ENCODE data around the gene KANK2. TPM values are rescaled to one million over a fixed set of nuclear protein-coding genes. Genes with fewer than 3 reads are reported as not detected.

Gene KANK2
- total RNA-seq, 2 donors from 2014 or later, result 3.9 to 5.2 TPM

DNA sequence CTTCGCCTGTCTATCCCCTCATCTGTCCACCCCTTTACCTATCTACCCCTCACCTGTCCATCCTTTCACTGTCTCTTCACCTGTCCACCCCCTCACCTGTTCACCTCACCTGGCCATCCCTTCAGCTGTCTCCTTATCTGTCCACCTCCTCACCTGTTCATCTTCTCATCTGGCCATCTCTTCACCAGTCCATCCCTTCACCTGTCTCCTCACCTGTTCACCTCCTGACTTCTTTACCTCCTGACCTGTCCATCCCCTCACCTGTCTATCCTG, 13.2 kb upstream of the KANK2 start:
- Mint-ChIP-seq H3K4me3 (peak overlapping the region; percentile 61), H3K27me3 (peaks cover 0 to 5% of the 10 kb centered on the region in 2 donors), H3K27ac (peak overlapping the region; percentile 71 to 72), H3K4me1 (ENCODE audit: low read depth in 2 of 2) (peaks cover 12 to 14% of the 10 kb centered on the region in 2 donors), H3K36me3 (no peaks in the 10 kb centered on the region), H3K9me3 (peaks cover 6% of the 10 kb centered on the region)
- ATAC-seq (no peak), DNase-seq (ENCODE audit: low spot score) (no peak)

DNA sequence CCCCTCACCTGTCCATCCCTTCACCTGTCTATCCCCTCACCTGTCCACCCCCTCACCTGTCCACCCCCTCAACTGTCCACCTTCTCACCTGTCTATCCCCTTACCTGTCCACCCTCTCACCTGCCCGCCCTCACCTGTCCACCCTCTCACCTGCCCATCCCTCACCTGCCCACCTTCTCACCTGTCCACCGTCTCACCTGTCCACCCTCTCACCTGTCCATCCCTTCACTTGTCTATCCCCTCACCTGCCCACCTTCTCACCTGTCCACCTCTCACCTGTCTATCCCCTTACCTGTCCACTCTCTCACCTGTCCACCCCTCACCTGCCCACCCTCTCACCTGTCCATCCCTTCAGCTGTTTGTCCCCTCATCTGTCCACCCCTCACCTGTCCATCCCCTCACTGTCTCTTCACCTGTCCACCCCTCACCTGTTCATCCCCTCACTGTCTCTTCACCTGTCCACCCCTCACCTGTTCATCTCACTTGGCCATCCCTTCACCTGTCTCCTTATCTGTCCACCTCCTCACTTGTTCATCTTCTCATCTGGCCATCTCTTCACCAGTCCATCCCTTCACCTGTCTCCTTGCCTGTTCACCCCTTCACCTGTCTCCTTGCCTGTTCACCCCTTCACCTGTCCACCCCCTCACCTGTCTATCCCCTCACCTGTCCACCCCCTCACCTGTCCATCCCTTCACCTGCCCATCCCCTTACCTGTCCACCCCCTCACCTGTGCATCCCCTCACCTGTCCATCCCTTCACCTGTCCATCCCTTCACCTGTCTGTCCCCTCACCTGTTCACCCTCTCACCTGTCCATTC, 12.7 kb upstream of the KANK2 start:
- Mint-ChIP-seq H3K27me3 (peaks cover 0 to 5% of the 10 kb centered on the region in 2 donors), H3K27ac (peak overlapping the region; percentile 71 to 72), H3K36me3 (no peaks in the 10 kb centered on the region), H3K9me3 (peaks cover 6% of the 10 kb centered on the region), H3K4me3 (peak overlapping the region; percentile 61), H3K4me1 (ENCODE audit: low read depth in 2 of 2) (peaks cover 12 to 14% of the 10 kb centered on the region in 2 donors)
- ATAC-seq, result no peak
- DNase-seq (ENCODE audit: low spot score), result no peak

DNA sequence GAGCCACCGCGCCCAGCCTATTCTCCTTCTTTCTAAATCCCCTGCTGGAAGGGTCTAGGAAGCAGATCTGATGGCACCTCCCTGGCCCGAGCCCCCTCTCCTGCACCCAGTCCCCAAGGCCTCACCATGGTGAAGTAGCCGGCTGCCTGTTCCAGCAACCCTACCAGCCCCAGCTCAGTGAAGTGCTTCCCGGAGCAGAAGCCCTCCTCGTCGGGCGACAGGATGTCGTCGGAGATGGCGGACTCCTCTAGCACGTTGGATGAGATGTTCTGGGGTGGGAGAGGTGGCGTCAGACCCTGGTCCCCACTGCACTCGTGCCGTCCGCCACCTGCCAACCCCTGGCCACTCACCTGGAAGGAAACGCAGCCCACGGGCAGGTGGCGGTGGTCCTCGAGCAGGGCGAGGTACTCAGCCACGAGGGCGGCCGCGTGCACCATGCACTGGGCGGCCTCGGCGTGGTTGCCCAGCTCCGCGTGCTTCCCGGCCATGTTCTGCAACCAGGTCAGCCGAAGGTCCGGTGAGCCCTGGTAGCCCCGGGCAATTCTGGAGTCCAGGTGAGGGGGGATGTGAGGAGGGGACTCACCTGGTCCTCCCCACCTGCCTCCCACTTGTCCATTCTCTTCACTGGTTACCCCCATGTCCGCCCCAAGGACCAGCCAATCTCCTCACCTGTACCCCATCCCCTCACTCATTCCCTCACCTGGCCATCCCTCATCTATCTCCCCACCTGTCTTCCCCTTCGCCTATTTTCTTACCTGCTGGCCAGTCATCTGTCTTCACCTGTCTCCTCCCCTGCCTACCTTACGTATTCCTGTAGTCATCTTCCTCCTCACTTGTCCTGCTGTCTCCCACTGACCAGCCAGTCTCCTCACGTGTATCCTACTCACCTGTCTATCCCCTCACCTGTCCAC, 11.5 kb upstream of the KANK2 start:
- Mint-ChIP-seq H3K9me3 (peaks cover 6% of the 10 kb centered on the region), H3K27ac (peak overlapping the region in 1 of 2 donors; percentile 71), H3K4me3 (no peak overlapping the region), H3K4me1 (ENCODE audit: low read depth in 2 of 2) (peaks cover 12 to 17% of the 10 kb centered on the region in 2 donors), H3K36me3 (no peaks in the 10 kb centered on the region), H3K27me3 (peaks cover 0 to 7% of the 10 kb centered on the region in 2 donors)
- no peak for DNase-seq (ENCODE audit: low spot score)
- ATAC-seq, result peak in 1 of 2 donors; percentile 33

DNA sequence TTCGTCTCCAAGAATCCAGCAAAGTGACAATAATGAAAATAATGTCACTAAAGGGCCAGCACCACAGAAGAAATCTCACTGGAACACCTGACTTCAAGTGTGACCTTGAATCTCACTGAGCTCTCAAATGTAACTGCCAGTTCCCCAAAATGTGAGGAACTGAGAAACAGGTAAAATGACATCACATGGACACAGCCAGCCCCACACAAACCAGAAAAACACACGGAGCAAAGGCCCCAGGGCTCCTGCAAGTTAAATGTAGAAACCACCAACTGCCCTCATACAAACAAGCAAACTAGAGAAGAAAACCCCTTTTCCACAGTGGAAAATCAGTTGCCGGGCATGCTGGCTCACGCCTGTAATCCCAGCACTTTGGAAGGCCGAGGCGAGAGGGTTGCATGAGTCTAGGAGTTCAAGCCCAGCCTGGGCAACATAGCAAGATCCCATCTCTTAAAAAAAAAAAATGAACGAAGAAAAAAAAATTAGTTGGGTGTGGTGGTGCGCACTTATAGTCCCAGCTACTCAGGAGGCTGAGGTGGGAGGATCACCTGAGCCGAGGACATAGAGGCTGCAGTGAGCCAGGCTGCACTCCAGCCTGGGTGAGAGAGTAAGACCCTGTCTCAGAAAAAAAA, 8.7 kb upstream of the KANK2 start:
- Mint-ChIP-seq H3K27me3 (peaks cover 6 to 9% of the 10 kb centered on the region in 2 donors), H3K4me1 (ENCODE audit: low read depth in 2 of 2) (peaks cover 12 to 17% of the 10 kb centered on the region in 2 donors), H3K36me3 (no peaks in the 10 kb centered on the region), H3K27ac (no peak overlapping the region), H3K4me3 (no peak overlapping the region), H3K9me3 (peaks cover 5% of the 10 kb centered on the region)
- ATAC-seq (no peak), DNase-seq (ENCODE audit: low spot score) (no peak)

DNA sequence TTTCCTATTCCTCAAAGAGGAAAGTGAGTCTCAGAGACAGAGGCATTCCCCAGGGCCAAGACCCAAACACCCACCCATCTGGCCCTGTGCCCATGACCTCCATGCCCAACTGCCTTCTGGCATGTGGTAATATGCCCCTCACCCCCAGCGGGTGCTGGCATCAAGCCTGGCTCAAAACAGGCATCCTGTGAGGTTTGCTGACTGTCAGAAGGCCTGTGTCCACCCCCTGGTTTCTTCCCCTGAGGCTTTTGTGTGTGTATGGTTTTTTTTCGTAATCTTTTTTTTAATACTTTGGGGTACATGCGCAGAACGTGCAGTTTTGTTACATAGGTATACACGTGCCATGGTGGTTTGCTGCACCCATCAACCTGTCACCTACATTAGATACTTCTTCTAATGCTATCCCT, 7.6 kb upstream of the KANK2 start:
- Mint-ChIP-seq H3K4me3 (no peak overlapping the region), H3K9me3 (no peaks in the 10 kb centered on the region), H3K27ac (no peak overlapping the region), H3K27me3 (peaks cover 5 to 6% of the 10 kb centered on the region in 2 donors), H3K4me1 (ENCODE audit: low read depth in 2 of 2) (peaks cover under 1 to 9% of the 10 kb centered on the region in 2 donors), H3K36me3 (no peaks in the 10 kb centered on the region)
- no peak for DNase-seq (ENCODE audit: low spot score)
- ATAC-seq, result no peak

DNA sequence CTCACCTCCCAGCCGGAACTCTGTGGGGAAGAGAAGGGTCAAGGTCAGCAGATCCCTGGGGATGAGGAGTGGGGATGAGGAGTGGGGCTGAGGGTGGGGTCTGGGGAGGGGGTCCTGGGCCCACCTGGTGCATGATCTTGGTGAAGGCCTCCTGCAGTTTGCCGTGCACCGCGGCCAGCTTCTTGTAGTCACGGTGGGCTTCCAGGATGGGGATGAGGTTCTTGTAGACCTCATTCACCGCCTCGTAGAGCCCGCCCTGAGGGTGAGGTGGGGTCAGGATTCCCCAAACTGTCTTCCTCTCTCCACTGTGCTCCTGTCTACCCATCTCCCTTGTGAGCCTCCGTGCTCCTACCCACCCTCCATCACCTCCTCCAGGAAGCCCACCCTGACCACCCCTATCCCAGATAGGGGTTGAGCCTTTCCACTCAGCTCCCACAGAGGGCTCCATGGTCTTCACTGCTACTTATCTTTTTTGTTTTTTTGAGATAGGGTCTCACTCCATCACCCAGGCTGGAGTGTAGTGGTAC, 6.8 kb upstream of the KANK2 start:
- Mint-ChIP-seq H3K36me3 (no peaks in the 10 kb centered on the region), H3K4me1 (ENCODE audit: low read depth in 2 of 2) (peaks cover 0 to 6% of the 10 kb centered on the region in 2 donors), H3K4me3 (no peak overlapping the region), H3K9me3 (no peaks in the 10 kb centered on the region), H3K27ac (no peak overlapping the region), H3K27me3 (peaks cover 5 to 6% of the 10 kb centered on the region in 2 donors)
- DNase-seq (ENCODE audit: low spot score), result no peak
- ATAC-seq, result no peak

DNA sequence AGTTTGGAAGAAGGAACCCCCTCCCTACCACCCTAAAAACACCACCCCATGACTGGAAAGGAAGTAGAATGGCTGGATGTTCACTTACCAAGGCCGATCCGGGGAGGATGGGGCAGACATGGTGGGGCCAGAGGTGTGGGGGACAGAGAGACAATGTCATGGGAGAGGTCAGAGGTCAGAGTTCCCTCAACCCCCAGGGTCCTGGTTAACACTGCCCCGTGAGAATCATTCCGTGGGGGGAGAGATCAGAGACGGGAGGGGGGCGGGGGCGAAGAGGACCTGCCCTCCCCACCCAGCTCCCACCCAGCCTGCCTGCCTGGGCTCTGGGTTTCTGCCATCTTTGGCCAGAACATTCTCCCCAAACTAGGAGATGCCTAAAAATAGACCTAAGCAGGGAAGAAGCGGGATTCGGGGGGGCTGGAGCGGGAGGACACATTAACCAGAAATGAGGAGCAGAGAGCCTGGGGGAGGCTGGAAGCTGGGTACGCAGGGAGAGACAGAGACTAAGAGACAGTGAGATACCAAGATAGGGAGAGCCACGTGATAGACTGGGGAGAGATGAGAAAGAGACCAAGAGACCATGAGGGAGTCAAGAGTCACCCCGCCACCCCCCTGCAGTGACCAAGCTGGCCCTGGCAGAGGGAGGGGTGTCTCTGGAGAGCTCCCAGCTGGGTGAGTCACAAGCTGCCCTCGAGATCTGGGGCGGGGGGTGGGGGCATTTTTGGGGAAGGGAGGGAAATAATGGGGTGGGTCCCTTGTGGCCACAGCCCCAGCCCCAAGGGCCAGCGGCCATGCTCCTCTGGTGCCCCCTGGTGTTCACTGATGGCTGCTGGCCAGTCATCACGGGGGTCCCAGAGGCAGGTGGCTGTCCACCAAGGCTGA, 6.1 kb upstream of the KANK2 start:
- H3K36me3 Mint-ChIP-seq, result no peaks in the 10 kb centered on the region
- no peak overlapping the region for H3K4me3 Mint-ChIP-seq
- peak; percentile 28 to 62 for ATAC-seq
- H3K27ac Mint-ChIP-seq, result no peak overlapping the region
- H3K4me1 Mint-ChIP-seq (ENCODE audit: low read depth in 2 of 2), result peaks cover 0 to 6% of the 10 kb centered on the region in 2 donors
- H3K27me3 Mint-ChIP-seq, result peaks cover 5 to 6% of the 10 kb centered on the region in 2 donors
- H3K9me3 Mint-ChIP-seq, result no peaks in the 10 kb centered on the region
- no peak for DNase-seq (ENCODE audit: low spot score)

DNA sequence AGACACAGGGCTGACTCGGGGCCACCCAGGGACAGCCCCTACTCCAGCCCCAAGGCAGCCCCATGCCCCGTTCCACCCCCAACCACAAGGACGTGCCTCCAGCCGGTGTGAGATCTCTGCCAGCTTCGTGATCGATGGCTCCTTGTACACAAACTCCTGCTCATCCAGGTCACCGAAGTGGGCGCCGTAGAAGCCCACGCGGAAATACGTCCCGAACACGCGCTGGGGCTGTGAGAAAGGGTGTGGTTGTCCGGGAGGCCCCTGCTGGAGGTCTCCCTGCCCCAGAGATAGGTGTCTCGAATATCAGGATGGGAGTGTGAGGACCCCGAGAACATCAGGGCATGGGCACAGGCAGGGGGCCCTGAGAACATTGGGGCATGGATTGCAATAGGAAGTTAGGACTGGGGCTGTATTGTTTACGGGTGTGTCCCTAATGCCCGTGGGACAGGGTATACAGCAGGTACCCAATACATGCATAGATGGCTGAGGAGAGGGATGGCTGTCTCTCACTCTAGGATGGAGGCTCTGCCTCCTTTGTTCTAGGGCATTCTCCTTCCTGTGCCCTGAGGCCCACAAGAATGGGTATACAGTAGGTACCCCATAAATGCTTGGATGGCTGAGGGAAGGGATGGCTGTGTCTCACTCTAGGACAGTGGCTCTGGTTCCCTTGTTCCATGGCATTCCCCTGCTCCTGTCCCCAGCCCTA, 5.3 kb upstream of the KANK2 start:
- no peak for ATAC-seq

DNA sequence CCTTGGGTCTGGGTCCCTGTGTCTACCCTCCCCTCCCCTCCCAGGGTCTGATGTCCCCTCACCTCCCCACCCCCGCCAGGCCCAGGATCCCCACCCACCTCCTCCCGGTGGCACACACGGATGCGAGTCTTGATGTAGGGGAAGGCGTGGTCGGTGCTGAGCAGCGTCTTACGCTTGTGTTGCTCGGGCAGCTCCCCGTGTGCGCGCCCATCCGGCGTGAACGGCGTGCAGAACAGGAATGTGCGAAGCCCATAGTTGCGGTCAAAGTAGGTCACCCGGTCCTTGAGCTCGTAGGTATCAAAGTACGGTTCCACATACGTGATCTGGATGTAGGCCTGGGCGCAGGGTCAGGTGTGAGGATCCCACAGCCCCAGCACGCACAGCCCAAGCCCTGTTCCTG, 4.4 kb upstream of the KANK2 start:
- Mint-ChIP-seq H3K27ac (no peak overlapping the region), H3K36me3 (no peaks in the 10 kb centered on the region), H3K9me3 (no peaks in the 10 kb centered on the region), H3K4me1 (ENCODE audit: low read depth in 2 of 2) (peaks cover 0 to 9% of the 10 kb centered on the region in 2 donors), H3K27me3 (peaks cover 5 to 6% of the 10 kb centered on the region in 2 donors), H3K4me3 (no peak overlapping the region)
- ATAC-seq (no peak), DNase-seq (ENCODE audit: low spot score) (no peak)

More for the DNA sequence above, 5.3 kb upstream of the KANK2 start:
- H3K9me3 Mint-ChIP-seq, result no peaks in the 10 kb centered on the region
- no peak overlapping the region for H3K4me3 Mint-ChIP-seq
- no peak overlapping the region for H3K27ac Mint-ChIP-seq
- DNase-seq (ENCODE audit: low spot score), result no peak
- no peaks in the 10 kb centered on the region for H3K36me3 Mint-ChIP-seq
- H3K4me1 Mint-ChIP-seq (ENCODE audit: low read depth in 2 of 2), result peaks cover 0 to 9% of the 10 kb centered on the region in 2 donors
- H3K27me3 Mint-ChIP-seq, result peaks cover 5 to 6% of the 10 kb centered on the region in 2 donors

DNA sequence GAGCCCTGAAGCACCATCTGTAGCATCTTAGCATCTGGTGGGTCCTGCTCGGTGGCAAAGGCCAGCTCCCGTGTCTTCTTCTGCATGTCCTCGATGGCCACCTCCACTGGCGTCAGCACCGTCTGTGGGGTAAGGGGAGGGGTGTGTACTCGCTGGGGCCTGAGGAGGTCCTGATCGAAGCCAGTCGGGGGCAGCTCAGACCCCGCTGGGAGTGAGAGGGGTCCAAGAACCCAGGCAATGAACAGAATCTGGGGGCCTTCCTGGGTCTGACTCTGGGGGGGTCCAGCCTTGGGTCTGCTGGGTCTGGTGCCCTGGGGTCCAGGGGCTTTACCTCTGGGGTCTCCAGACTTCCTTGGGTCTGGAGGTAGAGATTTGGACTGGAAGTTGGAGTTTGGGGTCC, 3.6 kb upstream of the KANK2 start:
- no peak overlapping the region for H3K27ac Mint-ChIP-seq
- no peaks in the 10 kb centered on the region for H3K36me3 Mint-ChIP-seq

DNA sequence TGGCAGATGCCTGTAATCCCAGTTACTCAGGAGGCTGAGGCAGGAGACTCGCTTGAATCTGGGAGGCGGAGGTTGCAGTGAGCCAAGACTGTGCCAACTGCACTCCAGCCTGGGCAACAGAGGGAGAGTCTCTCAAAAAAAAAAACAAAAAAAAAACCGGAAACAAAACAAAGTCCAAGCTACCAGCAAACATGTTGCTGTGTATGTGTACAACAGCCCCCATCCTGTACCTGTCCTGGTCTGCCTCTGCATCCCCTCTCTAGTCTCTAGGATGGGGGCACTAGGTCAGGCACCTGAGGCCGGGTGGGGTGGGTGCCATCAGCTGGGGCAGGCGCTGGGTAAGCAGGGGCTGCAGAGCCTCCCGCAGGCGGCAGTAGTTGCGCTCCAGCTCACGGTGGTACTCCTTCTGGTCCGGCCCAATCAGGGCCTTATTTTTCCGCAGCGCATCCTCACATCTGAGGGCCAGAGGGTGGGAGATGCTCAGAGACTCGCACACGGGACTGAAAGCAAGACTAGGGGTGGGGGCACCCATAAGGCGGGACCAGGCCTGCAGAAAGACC, 2.8 kb upstream of the KANK2 start:
- H3K4me3 Mint-ChIP-seq, result no peak overlapping the region
- H3K27ac Mint-ChIP-seq, result no peak overlapping the region
- H3K36me3 Mint-ChIP-seq, result no peaks in the 10 kb centered on the region
- DNase-seq (ENCODE audit: low spot score), result no peak
- H3K27me3 Mint-ChIP-seq, result peaks cover 6 to 9% of the 10 kb centered on the region in 2 donors
- no peak for ATAC-seq
- peaks cover 5 to 17% of the 10 kb centered on the region in 2 donors for H3K4me1 Mint-ChIP-seq (ENCODE audit: low read depth in 2 of 2)
- no peaks in the 10 kb centered on the region for H3K9me3 Mint-ChIP-seq

More for the DNA sequence above, 3.6 kb upstream of the KANK2 start:
- no peak for DNase-seq (ENCODE audit: low spot score)
- Mint-ChIP-seq H3K4me3 (no peak overlapping the region), H3K4me1 (ENCODE audit: low read depth in 2 of 2) (peaks cover 0 to 13% of the 10 kb centered on the region in 2 donors), H3K9me3 (no peaks in the 10 kb centered on the region), H3K27me3 (peaks cover 5 to 6% of the 10 kb centered on the region in 2 donors)
- ATAC-seq, result no peak

DNA sequence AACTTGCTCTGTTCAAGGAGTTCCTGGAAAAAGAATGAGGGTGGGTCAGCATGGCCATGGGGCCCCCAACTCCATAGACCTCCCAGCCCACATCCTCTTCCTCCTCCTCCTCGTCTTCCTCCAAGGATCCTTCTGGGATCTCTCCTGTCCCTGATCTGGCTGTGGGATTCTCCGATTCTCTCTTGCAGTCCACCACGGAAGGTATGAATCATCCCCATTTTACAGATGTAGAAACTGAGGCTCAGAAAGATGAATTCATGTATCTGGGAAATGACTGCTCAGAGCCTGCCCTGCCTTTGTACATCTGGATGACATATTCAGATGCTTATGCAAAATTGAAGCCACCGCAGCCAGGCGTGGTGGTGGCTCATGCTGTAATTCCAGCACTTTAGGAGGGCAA, 2.2 kb upstream of the KANK2 start:
- Mint-ChIP-seq H3K36me3 (no peaks in the 10 kb centered on the region), H3K4me1 (ENCODE audit: low read depth in 2 of 2) (peaks cover 5 to 17% of the 10 kb centered on the region in 2 donors), H3K9me3 (no peaks in the 10 kb centered on the region), H3K4me3 (no peak overlapping the region), H3K27me3 (peaks cover 6 to 9% of the 10 kb centered on the region in 2 donors), H3K27ac (no peak overlapping the region)
- DNase-seq (ENCODE audit: low spot score) (no peak), ATAC-seq (no peak)
